Body of pancreas (tissue), 4 donors: ENCODE results near the gene ITGBL1. TPM values are rescaled to one million over a fixed set of nuclear protein-coding genes. Genes with fewer than 3 reads are reported as not detected.

ENCODE experiments used
- ATAC-seq: fragments of 150-250 bp; one replicate; pipeline ENCODE4 v1.9.1; 2016
- DNase-seq, 4 donors: peaks; one replicate each; pipeline ENCODE4 v3.0.0-alpha.2; 2019
- H3K27ac ChIP-seq, 4 donors: fragments of 200-600 bp; sonication (generic); 1 replicate in 3 of 4; 2 replicates in 1 of 4; pipeline versions ENCODE4 v1.5.1 to v1.6.1; 2016 to 2019; ENCODE audit warnings: mild to moderate bottlenecking in 1 of 4, mixed read lengths in 1 of 4, moderate library complexity in 1 of 4
- H3K27me3 ChIP-seq, 2 donors: fragments of 200-600 bp; sonication (generic); one replicate each; pipeline ENCODE4 v1.6.0; 2016; ENCODE audit warnings: mild to moderate bottlenecking in 1 of 2
- H3K36me3 ChIP-seq, 2 donors: fragments of 200-600 bp; sonication (generic); replicated peaks in 1 of 2; 2 replicates each; pipeline ENCODE4 v1.5.1; 2016; ENCODE audit warnings: low read depth in 2 of 2; ENCODE audit not compliant: insufficient read depth in 1 of 2
- H3K4me1 ChIP-seq: fragments of 200-600 bp; sonication (generic); one replicate; pipeline ENCODE4 v1.6.0; 2016
- H3K4me3 ChIP-seq, 2 donors: fragments of 200-600 bp; sonication (generic); 1 replicate in 1 of 2; 2 replicates in 1 of 2; pipeline ENCODE4 v1.5.1; 2016 to 2019
- H3K9me3 ChIP-seq, 3 donors: fragments of 200-600 bp; sonication (generic); 1 replicate in 2 of 3; 2 replicates in 1 of 3; pipeline ENCODE4 v1.5.1; 2016
- CTCF ChIP-seq, 7 experiments: fragments of 450-650 bp in 4 of 7; fragments of 200-600 bp in 3 of 7; sonication (generic) in 3 of 7; IDR thresholded peaks; one replicate each; pipeline ENCODE4 v1.5.1; 2016 to 2019; ENCODE audit warnings: antibody characterized with exemption in 7 of 7
- POLR2A ChIP-seq, 3 donors: fragments of 450-650 bp; IDR thresholded peaks; one replicate each; pipeline ENCODE4 v1.6.1; 2016; ENCODE audit warnings: antibody characterized with exemption in 3 of 3, mild to moderate bottlenecking in 2 of 3
- WGBS, 2 donors: methylation state at CpG; one replicate each; pipeline ENCODE4 v1.1.5; 2017; 5-methylcytosine and 5-hydroxymethylcytosine counted together
- intact Hi-C: fragments of 100-400 bp; cut with DNase I; formaldehyde crosslinking; loops from one replicate; pipeline ENCODE4 v1.15.1; 2023
- total RNA-seq, 2 donors: library from RNA; depleted of rRNA; stranded (reverse); fragments of >200 nt; gene quantifications; one replicate each; pipeline ENCODE4 v1.1.0, GENCODE V29; 2016

ITGBL1 gene
- total RNA-seq, 2 donors from 2014 or later: 1.3 to 10.4 TPM

- Histone ChIP-seq H3K36me3 (no peaks in the 10 kb centered on the region), H3K4me3 (no peak overlapping the region), H3K9me3 (no peaks in the 10 kb centered on the region), H3K27ac (no peak overlapping the region), H3K4me1 (peaks cover 10% of the 10 kb centered on the region), H3K27me3 (no peaks in the 10 kb centered on the region)
- WGBS, 2 donors: 81 to 95% methylated on average over 1 of the region's 1 CpG
- intact Hi-C loops: no loop called here
- ATAC-seq (no peak), DNase-seq (no peak)
- TF ChIP-seq POLR2A (IDR thresholded peaks at IDR 0.05) (no peak), CTCF (IDR thresholded peaks at IDR 0.05) (no peak)
Measured at GRCh38 chr13:101412076-101412475, 40.4 kb upstream of the ITGBL1 start.

- Histone ChIP-seq H3K36me3 (no peaks in the 10 kb centered on the region), H3K9me3 (no peaks in the 10 kb centered on the region), H3K27ac (peak overlapping the region in 1 of 4 donors; percentile 74), H3K4me3 (peak overlapping the region; percentile 40 to 65), H3K4me1 (peaks cover 12% of the 10 kb centered on the region), H3K27me3 (no peaks in the 10 kb centered on the region)
- ATAC-seq (peak; percentile 29), DNase-seq (peak in 1 of 4 donors; percentile 26)
- intact Hi-C loops: no loop called here
- TF ChIP-seq CTCF (IDR thresholded peaks at IDR 0.05): no peak
- TF ChIP-seq POLR2A (IDR thresholded peaks at IDR 0.05): no peak
- 13 to 70% methylated on average over 6 to 36 of the region's 43 CpGs for WGBS, 2 donors
Measured at GRCh38 chr13:101415358-101416174, 36.9 kb upstream of the ITGBL1 start.

GRCh38 chr13:101416181-101417042 lies 36.1 kb upstream of the ITGBL1 start, which contains the start of gene NALCN:
Gene NALCN (minus strand): TSS chr13:101416508. CDS start chr13:101399126, 17,382 bp downstream.
- ATAC-seq: peak; percentile 88
- TF ChIP-seq CTCF (IDR thresholded peaks at IDR 0.05) (no peak), POLR2A (IDR thresholded peaks at IDR 0.05) (peak in 1 of 3 donors; percentile 22)
- Histone ChIP-seq H3K4me1 (peaks cover 12% of the 10 kb centered on the region), H3K9me3 (no peaks in the 10 kb centered on the region), H3K27ac (peak within 1 kb of the TSS in 3 of 4 donors; percentile 14 to 74 (median 30)), H3K27me3 (no peaks in the 10 kb centered on the region), H3K4me3 (peak within 1 kb of the TSS; percentile 40 to 65), H3K36me3 (no peaks in the 10 kb centered on the region)
- WGBS, 2 donors: 1 to 2% methylated on average over 18 to 78 of the region's 85 CpGs
- DNase-seq: peak; percentile 28 to 60 (median 37)
- intact Hi-C loops: no loop called here

GRCh38 chr13:101417043-101417406 lies 35.5 kb upstream of the ITGBL1 start:
- DNase-seq: no peak
- no peaks in the 10 kb centered on the region for H3K36me3 ChIP-seq
- 4 to 9% methylated on average over 3 of the region's 3 CpGs for WGBS, 2 donors

More at GRCh38 chr13:101417043-101417406, 35.5 kb upstream of the ITGBL1 start:
- intact Hi-C loops: no loop called here
- Histone ChIP-seq H3K27me3 (no peaks in the 10 kb centered on the region), H3K27ac (peak overlapping the region in 3 of 4 donors; percentile 14 to 74 (median 30)), H3K9me3 (no peaks in the 10 kb centered on the region), H3K4me3 (no peak overlapping the region), H3K4me1 (peaks cover 12% of the 10 kb centered on the region)
- ATAC-seq: peak; percentile 33
- peak in 1 of 3 donors; percentile 3 for TF ChIP-seq POLR2A (IDR thresholded peaks at IDR 0.05)
- no peak for TF ChIP-seq CTCF (IDR thresholded peaks at IDR 0.05)
